SU-DHL-6 (cell line): ENCODE measurements around the gene ATF6B.
"Not testable (repeated sequence)": the region's sequence is repeated elsewhere in the genome, so short reads cannot be mapped to it uniquely, and the experiment has no call there.

Experiments used
- H2AFZ ChIP-seq: fragments of 200-600 bp; sonication (generic); 2 replicates; pipeline ENCODE4 v1.6.1; 2014; ENCODE audit warnings: low read depth, mild to moderate bottlenecking, moderate library complexity, mixed read lengths, antibody characterized with exemption, low read length; ENCODE audit not compliant: severe bottlenecking
- H3F3A ChIP-seq: fragments of 200-600 bp; shearing (Covaris generic); 2 replicates; pipeline ENCODE4 v1.6.0; 2016; ENCODE audit warnings: antibody characterized with exemption, mild to moderate bottlenecking; ENCODE audit not compliant: insufficient read depth
- H3K27ac ChIP-seq: fragments of 200-600 bp; sonication (generic); 2 replicates; pipeline ENCODE4 v1.5.1; 2016; ENCODE audit warnings: low read depth, mild to moderate bottlenecking, low read length, moderate library complexity, mixed read lengths
- H3K27me3 ChIP-seq: fragments of 200-600 bp; sonication (generic), shearing (Covaris generic); 2 replicates; pipeline ENCODE4 v1.6.0; 2014; ENCODE audit warnings: mild to moderate bottlenecking, low read length
- H3K36me3 ChIP-seq: fragments of 200-600 bp; sonication (generic); 2 replicates; pipeline ENCODE4 v1.6.1; 2014; ENCODE audit warnings: mild to moderate bottlenecking, low read length, mixed read lengths
- H3K4me2 ChIP-seq: fragments of 300-600, 200-600 bp; shearing (Covaris generic), sonication (generic); 2 replicates; pipeline ENCODE4 v1.6.0; 2014; ENCODE audit warnings: low read length, low read depth, mild to moderate bottlenecking; ENCODE audit not compliant: poor library complexity, severe bottlenecking
- H3K4me3 ChIP-seq: fragments of 200-600 bp; sonication (generic); 2 replicates; pipeline ENCODE4 v1.5.1; 2014; ENCODE audit warnings: antibody characterized with exemption, low read length, mild to moderate bottlenecking, mixed read lengths; ENCODE audit not compliant: insufficient read depth, poor library complexity, severe bottlenecking
- H3K79me2 ChIP-seq: fragments of 200-600 bp; sonication (generic); 2 replicates; pipeline ENCODE4 v1.6.1; 2014; ENCODE audit warnings: mild to moderate bottlenecking, low read length, moderate library complexity; ENCODE audit not compliant: insufficient read depth
- H3K9ac ChIP-seq: fragments of 200-600 bp; sonication (generic); 2 replicates; pipeline ENCODE4 v1.7.0; 2014; ENCODE audit warnings: mild to moderate bottlenecking, low read length
- H3K9me2 ChIP-seq: fragments of 200-600 bp; sonication (generic); replicated peaks from 2 replicates; pipeline ENCODE4 v1.6.1; 2014; ENCODE audit warnings: low read length; ENCODE audit not compliant: insufficient read depth
- H3K9me3 ChIP-seq: fragments of 200-600 bp; sonication (generic); 2 replicates; pipeline ENCODE4 v1.6.1; 2014; ENCODE audit warnings: low read length, mixed read lengths; ENCODE audit not compliant: insufficient read depth
- H4K20me1 ChIP-seq: fragments of 200-600 bp; sonication (generic); 2 replicates; pipeline ENCODE4 v1.6.1; 2014; ENCODE audit warnings: low read depth, mild to moderate bottlenecking, antibody characterized with exemption, low read length, moderate library complexity, mixed read lengths
- CTCF ChIP-seq: fragments of 200-600 bp; sonication (generic); IDR thresholded peaks from one replicate; pipeline ENCODE4 v1.5.1; 2017; ENCODE audit warnings: antibody characterized with exemption, mild to moderate bottlenecking, low read length, moderate library complexity; ENCODE audit not compliant: insufficient read depth, poor library complexity, severe bottlenecking
- EZH2phosphoT487 ChIP-seq: fragments of 200-600 bp; sonication (generic), shearing (Covaris generic); conservative IDR thresholded peaks from 2 replicates; pipeline ENCODE4 v1.6.1; 2018; ENCODE audit warnings: mild to moderate bottlenecking, antibody characterized with exemption, low read length, moderate library complexity, mixed read lengths

Gene ATF6B

DNA sequence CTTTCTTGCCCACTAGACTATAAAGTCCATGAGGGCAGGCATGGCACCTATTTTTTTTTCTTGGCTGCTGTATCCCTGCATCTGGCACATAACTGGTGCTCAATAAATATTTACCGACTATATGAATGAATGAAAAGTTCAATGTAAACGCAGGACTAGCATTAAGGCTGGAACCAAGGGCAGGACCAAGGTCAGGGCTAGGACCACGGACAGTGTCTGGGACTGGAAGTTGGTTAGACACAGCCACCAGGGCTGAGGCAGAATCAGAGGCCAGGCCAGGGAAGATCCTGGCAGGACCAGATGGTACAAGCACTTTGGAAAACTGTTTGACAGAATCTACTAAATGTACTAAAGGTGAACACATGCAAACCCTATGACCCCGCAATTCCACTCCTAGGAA is 22.6 kb downstream of the ATF6B start:
- Histone ChIP-seq H3K4me2 (no peak overlapping the region), H3K27me3 (no peaks in the 10 kb centered on the region), H4K20me1 (no peaks in the 10 kb centered on the region), H3K9me2 (no peaks in the 10 kb centered on the region), H3K27ac (no peak overlapping the region), H2AFZ (no peak overlapping the region), H3K9ac (no peak overlapping the region), H3K9me3 (no peaks in the 10 kb centered on the region), H3K4me3 (no peak overlapping the region), H3K79me2 (no peaks in the 10 kb centered on the region), H3F3A (no peaks in the 10 kb centered on the region), H3K36me3 (no peaks in the 10 kb centered on the region)
- TF ChIP-seq CTCF (no peak), EZH2phosphoT487 (no peak)

GRCh38 chr6:32102255-32102654 is 25.8 kb downstream of the ATF6B start:
- no peaks in the 10 kb centered on the region for H3K27me3 ChIP-seq
- no peak overlapping the region for H3K27ac ChIP-seq
- no peak overlapping the region for H3K4me2 ChIP-seq
- no peaks in the 10 kb centered on the region for H3F3A ChIP-seq
- H3K79me2 ChIP-seq, result no peaks in the 10 kb centered on the region
- no peaks in the 10 kb centered on the region for H4K20me1 ChIP-seq
- no peak overlapping the region for H3K4me3 ChIP-seq
- no peaks in the 10 kb centered on the region for H3K9me3 ChIP-seq
- H3K36me3 ChIP-seq, result no peaks in the 10 kb centered on the region
- H2AFZ ChIP-seq, result no peak overlapping the region
- no peak overlapping the region for H3K9ac ChIP-seq
- TF ChIP-seq EZH2phosphoT487, result no peak
- TF ChIP-seq CTCF, result no peak
- H3K9me2 ChIP-seq, result no peaks in the 10 kb centered on the region

- not testable (repeated sequence) for H2AFZ ChIP-seq, H3K4me3 ChIP-seq, H3K4me2 ChIP-seq, H3F3A ChIP-seq, H3K9me2 ChIP-seq, H3K79me2 ChIP-seq, H3K9ac ChIP-seq, H3K36me3 ChIP-seq, H4K20me1 ChIP-seq, H3K9me3 ChIP-seq, H3K27me3 ChIP-seq, H3K27ac ChIP-seq
These were observed 27.8 kb downstream of the ATF6B start for GRCh38 chr6:32100251-32100650.

DNA sequence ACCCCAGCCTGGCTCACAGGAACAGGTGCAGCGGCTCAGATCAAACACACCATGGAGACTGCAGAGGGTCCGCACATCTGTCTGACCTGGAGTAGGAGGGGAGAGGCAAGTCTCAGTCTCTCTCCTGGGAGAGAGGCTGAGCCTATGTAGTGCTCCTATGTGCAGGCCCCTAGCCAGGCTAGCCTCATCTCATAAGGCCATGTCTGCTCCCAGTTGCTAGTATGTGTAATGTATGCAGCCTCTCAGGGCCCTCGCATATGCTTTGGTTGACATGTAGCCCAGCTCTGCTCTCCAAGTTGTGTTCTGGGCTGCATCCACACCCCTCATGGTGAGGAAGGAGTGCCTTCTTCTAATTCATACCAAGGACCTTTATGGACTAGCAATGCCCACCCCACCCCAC is 30.7 kb downstream of the ATF6B start:
- H3F3A ChIP-seq, result no peaks in the 10 kb centered on the region
- H2AFZ ChIP-seq, result no peak overlapping the region
- H3K27me3 ChIP-seq, result no peaks in the 10 kb centered on the region
- no peak for TF ChIP-seq EZH2phosphoT487
- no peak for TF ChIP-seq CTCF
- no peaks in the 10 kb centered on the region for H3K79me2 ChIP-seq
- no peak overlapping the region for H3K9ac ChIP-seq
- no peaks in the 10 kb centered on the region for H3K36me3 ChIP-seq
- no peaks in the 10 kb centered on the region for H3K9me2 ChIP-seq
- no peak overlapping the region for H3K27ac ChIP-seq
- no peaks in the 10 kb centered on the region for H3K9me3 ChIP-seq
- H3K4me3 ChIP-seq, result no peak overlapping the region
- no peak overlapping the region for H3K4me2 ChIP-seq
- H4K20me1 ChIP-seq, result no peaks in the 10 kb centered on the region
